Choroid plexus epithelial cell (primary cell): Measurements from ENCODE around the gene SMURF1.
A peak's percentile ranks its signal among the peaks of the same experiment; 100 is the strongest.

ENCODE experiments used
- DNase-seq: peaks from one replicate; pipeline ENCODE4 v3.0.0-alpha.2; 2010; ENCODE audit warnings: low read depth
- H3K4me3 ChIP-seq: 2 replicates; pipeline ENCODE4 v1.5.1; 2011; ENCODE audit warnings: low read depth, mild to moderate bottlenecking, control low read depth, low read length, moderate library complexity
- TF ChIP-seq, protein P1 (sequence below): conservative IDR thresholded peaks from 2 replicates; pipeline ENCODE4 v1.5.1; 2011; ENCODE audit warnings: low read depth, mild to moderate bottlenecking, control low read depth, inconsistent platforms, low read length, moderate library complexity

Gene SMURF1

DNA sequence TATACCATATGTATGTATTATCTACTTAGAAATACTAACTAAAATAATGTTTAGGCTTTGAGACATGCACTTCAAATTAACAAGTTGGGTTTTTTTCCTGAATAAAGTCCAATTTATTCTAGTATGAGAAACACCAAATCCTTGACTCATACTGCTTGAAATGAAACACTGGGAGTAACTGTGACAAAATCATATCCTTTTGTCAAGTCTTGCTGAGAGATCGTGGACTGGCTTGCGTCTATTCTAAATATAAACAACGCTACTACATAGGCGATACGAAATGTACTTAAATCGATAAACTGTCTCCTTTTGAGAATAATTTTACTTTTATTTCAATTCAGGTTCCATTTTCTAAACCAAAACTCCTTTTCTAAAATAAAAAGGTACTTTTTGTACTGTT is 16.3 kb downstream of the SMURF1 start:
- TF ChIP-seq, protein P1, sequence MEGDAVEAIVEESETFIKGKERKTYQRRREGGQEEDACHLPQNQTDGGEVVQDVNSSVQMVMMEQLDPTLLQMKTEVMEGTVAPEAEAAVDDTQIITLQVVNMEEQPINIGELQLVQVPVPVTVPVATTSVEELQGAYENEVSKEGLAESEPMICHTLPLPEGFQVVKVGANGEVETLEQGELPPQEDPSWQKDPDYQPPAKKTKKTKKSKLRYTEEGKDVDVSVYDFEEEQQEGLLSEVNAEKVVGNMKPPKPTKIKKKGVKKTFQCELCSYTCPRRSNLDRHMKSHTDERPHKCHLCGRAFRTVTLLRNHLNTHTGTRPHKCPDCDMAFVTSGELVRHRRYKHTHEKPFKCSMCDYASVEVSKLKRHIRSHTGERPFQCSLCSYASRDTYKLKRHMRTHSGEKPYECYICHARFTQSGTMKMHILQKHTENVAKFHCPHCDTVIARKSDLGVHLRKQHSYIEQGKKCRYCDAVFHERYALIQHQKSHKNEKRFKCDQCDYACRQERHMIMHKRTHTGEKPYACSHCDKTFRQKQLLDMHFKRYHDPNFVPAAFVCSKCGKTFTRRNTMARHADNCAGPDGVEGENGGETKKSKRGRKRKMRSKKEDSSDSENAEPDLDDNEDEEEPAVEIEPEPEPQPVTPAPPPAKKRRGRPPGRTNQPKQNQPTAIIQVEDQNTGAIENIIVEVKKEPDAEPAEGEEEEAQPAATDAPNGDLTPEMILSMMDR: no peak
- no peak overlapping the region for H3K4me3 ChIP-seq
- no peak for DNase-seq

DNA sequence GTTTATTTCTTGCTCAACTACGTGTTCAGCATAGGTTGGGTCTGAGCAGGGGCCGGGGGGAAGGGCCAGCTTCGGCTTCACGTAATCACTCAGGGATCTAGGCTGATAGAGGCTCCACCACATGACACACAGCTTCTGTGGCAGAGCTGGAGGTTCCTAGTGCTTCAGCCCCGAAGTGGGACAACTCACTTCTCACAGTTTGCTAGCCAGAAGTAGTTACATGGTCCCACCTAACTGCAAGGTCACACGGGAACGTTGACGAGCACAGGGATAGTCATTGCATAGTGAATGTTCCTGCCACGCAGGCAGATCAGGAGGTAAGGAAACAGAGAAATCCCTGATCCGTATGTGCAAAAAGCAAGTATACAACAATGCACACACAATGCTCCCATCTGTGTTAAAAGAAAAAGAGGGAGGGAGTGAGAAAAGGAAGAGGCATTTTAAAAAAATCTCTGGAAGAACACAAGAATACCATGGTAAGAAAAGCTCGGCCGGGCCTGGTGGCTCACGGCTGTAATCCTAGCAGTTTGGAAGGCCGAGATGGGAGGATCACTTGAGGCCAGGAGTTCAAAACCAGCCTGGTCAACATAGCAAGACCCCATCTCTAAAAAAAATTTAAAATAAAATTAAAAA is 16.9 kb downstream of the SMURF1 start:
- no peak for DNase-seq
- H3K4me3 ChIP-seq: no peak overlapping the region
- TF ChIP-seq, protein P1: no peak

DNA sequence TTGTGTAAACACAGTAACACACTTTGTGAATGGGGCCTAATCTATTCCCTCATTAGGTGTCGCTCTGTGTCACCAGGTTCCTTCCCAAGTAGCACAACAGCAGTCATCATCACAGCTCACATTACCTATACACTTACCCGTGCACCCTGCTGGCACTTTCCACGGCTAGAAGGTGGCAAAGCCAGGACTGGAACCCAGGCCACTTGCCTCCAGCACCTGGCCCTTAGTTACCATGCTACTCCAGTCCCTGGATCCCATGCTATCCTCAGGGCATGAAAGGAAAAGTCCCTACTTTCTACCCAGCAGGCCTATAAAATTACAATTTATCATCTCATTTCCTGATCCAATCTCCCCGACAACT is 18.4 kb downstream of the SMURF1 start:
- DNase-seq: no peak
- TF ChIP-seq, protein P1: no peak
- no peak overlapping the region for H3K4me3 ChIP-seq

DNA sequence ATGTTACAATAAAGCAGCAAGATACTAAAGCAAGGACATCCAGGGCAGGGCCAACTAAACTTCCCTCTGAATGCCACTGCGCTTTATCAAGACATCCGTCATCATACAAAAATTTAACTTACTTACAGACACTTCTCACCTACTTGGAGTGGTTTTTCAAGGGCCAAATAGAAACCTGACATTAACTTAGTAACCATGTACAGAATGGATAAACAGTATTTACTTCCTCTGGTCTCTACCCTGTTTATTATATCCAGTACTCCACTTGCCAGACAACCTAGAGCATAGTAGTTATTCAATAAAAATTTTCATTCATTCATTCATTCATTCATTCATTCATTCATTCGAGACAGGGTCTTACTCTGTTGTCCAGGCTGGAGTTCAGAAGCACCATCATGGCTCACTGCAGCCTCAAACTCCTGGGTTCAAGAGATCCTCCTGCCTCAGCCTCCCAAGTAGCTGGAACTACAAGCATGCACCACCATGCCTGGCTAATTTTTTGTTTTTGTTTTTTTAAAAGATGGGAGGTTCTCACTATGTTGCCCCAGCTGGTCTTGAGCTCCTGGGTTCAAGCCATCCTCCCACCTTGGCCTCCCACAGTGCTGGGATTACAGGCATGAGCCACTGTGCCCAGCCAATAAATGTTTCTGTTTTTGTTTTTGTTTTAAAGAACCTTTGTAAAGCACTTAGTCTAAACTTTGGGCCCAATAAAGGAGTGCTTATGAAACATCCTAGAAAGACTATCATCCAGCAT is 19.0 kb downstream of the SMURF1 start:
- TF ChIP-seq, protein P1: no peak
- H3K4me3 ChIP-seq: no peak overlapping the region
- no peak for DNase-seq

DNA sequence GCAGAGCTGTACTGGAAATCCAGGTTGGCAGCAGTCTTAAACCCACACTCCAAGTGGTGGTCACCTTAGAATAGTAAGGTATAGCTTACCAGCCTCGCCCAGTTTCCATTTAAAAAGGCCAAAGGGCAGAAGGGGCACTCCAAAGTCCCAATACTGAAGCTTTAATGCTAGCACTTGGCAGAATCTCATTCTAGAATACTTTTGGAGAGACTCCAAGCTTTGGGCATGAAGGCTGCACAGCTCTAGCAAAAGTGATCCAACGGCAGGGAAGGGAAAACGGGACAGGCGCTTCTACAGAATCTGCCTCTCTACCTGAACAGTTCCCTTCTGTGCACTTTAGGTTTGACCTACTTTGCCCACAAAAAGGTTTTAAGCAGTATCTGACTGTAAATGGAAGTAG is 19.7 kb downstream of the SMURF1 start:
- TF ChIP-seq, protein P1: no peak
- no peak for DNase-seq
- no peak overlapping the region for H3K4me3 ChIP-seq

DNA sequence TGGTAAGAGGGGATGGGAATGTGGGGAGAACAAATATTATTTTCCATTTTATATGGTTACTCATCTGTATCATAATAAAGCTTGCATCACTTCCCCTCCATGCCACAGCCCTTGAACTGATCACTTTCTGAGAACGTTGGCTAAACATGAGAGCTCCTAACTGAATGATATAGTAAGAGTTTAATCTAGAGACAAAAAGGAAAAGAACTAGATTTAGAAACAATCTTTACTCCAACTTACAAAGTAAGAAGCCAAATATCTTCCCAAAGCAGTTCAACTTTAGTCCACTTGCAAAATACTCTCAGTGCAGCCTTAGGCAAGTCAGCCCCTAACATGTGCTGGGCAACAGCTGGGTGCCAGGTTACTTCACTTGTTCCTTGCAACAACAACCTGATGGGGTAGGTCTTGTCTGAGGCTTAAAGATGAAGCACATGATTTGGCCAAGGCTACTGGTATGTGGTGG is 20.3 kb downstream of the SMURF1 start:
- DNase-seq: peak; percentile 78
- H3K4me3 ChIP-seq: no peak overlapping the region
- TF ChIP-seq, protein P1: no peak

DNA sequence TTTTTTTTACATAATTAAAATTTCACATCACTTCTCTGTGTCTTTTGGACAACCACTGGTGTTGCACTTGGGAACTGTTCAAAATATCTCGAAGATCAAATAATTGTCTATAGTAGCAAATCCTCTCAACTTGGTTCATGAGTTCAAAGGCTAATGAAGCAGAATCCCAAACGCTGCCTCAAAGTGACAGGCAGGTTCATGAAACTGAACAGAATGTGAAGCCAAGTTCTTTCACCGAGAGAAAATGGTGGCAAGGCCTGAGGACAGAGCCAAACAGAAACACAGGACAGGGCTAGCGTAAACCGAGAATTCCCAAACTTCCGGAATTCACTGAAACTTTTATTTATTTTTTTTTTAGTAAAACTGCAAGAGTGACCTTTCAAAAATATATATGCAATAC is 21.1 kb downstream of the SMURF1 start:
- no peak overlapping the region for H3K4me3 ChIP-seq
- DNase-seq: no peak
- TF ChIP-seq, protein P1: no peak
